HUDEP-2 (cell line): ENCODE measurements around the gene PRKCH.

Experiments used
- DNase-seq, 76 experiments: peaks; one replicate each; lab custom pipeline; 2025; ENCODE audit not compliant: unreplicated experiment in 76 of 76; lab: John Stamatoyannopoulos, UW

PRKCH gene

DNA sequence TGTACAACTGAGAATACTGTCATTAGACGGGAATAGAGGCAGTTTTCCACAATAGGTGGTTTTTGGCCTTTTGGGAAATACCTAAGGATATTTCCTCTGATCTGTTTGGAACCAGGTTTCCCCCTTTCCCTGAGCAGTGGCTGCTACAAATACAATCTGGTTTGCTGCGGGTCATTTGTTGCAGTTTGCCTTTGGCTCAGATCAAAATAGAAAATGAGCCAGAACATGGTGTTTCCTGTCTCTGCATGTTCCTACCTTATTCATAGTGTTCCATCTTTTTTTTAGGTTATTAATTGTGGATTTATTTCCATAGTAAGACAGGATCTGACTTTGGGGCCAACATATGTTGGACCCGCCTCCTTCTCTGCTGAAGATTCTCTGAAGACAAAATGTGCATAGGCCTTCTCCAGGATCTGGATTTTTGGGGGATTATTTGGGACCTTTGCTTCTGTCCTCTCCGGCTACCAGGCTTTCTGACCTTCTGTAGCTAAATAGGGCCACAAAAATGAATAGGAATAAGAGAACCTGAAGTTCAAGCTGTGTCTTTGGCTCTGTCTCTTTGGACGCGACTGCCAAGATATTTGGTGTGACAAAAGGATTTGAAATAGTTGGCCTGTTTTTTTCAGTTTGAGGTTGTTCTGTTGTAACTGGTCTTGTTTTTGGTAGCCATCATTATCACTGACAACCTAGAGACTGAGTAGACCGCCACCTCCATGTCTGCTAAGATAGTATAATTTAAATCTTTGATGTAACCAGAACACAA is 146.9 kb downstream of the PRKCH start:
- no peak for DNase-seq

DNA sequence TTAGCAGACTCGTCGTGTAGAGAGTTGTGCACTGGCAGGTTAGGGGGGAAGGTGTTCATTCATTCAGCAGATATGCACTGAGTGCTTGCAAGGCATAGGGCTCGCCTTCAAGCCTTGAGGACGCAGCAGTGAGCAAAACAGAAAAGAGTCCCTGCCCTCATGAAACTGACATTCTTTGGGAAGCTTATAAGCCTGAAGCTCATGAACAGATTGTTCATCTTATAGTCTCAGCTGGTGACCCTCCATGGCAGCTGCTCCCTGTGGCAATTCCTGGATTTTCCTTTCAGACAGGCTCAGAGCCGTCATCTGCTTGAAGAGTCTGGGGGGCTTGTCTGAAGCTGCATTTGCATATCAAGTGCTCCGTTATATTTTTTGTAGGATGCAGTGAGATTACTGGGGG is 148.4 kb downstream of the PRKCH start:
- DNase-seq = no peak

DNA sequence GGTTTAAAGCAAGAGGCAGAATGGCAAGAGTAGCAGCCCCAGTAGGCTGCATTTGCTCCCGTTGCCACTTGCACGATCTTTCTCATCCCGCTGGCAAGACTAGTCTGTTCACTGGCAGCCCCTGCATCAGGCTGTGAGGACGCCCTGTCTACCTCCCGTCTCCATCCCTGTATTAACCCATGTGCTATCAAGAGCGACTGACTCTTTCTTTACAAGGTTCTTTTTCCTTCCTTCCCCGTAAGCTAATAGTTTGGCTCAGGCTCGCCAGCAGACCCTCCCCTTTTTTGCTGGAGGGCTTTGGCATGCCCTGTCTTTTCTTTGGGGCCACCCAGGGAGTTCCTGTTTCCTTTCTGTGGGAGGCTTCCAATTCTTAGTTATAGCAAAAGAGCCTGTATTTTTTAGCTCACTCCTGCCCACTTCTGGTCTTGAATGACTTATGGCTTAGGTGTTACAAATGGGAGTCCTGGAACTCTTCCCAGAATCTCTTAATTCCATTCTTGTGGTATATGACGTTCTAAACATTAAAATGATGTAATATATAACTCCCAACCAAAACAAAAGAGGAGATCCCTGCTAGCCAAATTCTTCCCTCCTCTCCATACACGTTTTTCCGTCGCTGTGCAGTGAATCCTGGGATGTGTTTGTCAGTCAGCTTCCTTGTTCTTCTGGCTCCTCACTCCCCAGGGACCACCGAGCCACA is 149.0 kb downstream of the PRKCH start:
- no peak for DNase-seq

DNA sequence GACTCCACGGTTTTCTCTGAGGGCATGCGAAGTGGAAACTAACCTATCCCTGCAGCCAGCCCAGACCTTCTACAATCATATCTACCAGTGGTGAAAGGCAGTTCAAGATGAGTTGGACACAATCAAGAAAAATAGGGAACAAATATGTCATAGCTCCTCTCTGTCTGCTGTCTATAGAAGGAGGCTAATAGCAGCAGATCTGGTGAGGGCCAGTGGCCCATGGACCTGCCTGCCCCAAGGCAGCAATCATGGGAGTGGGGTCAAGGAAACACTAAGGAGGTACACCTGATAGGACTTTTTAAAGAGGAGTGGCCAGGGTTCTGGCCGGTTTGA is 149.5 kb downstream of the PRKCH start:
- DNase-seq = no peak

DNA sequence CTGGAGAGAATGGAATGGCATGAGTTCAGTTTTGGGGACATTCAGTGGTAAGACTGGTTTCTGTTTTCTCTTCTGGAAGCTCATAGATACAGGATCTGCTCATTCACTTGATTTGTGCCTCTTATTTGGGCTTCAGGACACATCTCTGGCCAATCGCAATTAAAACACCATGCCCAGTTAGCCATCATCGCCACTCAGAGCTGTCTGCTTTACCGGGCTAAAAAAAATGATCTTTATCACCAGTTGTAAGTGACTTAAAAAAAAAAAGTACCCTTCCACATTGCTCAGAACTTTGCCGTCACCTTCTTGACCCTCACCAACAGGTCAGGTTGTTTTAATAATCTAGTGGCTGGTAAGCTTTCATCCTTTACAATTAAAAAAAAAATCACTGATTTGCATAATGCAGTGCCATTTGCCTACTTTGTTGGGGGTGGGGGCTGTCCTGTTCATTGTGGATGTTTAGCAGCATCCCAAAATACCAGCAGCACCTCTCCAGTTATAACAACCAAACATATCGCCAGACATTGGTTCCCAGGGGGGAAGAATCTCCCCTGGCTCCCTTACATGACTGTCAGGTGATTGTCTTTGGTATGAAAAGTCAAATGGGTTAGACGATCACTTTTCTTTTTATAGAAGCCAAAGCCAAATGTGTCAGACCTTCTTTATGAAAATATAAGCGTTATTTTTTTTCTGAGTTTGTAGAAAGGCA is 150.1 kb downstream of the PRKCH start:
- DNase-seq = no peak

DNA sequence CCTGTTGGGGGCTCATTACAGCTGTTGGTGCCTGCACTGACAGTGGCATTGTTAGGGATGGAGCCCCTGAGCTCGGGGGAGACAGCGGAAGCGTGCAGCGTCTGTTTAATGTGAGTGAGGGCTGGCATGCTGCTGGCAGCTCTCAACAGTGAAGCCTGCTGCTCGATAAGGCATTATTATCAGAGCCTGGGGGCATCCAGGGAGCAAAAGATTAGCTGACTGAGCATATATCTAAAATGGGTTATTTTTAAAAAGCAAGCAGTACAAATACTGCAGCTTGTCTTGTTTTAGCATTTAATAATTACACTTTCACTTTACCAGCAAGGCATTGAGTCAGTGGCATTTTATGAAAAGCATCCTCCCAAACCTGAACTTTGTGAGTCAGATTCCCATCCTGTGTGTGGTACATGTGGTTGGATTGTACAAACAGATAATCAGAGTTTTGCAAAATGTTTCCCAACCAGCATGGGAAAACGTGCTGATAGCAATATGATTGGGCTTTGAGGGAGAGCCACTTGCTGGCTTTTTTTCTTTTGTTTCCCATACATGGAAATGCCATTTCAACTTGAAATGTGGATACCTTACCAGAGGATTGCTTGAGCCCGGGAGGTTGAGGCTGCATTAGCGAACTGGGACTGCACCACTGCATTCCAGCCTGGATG is 150.8 kb downstream of the PRKCH start:
- DNase-seq = peak in 32 of 76 experiments; percentile 2 to 45 (median 18)

DNA sequence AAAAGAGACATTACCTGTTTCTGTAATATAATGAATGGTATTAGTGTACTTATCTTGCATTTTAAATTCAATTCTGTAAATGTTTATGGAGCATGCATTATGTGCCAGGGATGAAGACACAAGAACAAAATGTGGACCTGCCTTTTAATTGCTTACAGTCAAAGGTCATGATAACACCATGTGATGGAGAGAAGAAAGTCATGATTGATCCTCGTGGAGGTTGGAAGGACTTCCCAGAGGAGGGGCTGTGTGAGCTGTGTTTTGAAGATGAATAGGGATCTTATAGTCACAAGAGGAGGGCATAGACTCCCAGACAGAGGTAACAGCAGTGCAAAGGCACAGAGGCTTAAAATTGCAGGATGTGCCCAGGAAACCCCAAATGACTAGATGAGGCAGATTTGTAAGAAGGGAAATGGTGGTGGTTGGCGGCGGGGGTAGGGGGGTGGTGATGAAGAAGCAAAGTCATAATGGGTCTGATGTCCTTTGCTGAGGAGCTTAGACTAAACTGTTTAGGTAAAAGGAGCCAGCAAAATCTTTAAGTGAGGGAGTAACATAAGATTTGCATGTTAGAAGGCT is 151.5 kb downstream of the PRKCH start:
- no peak for DNase-seq

DNA sequence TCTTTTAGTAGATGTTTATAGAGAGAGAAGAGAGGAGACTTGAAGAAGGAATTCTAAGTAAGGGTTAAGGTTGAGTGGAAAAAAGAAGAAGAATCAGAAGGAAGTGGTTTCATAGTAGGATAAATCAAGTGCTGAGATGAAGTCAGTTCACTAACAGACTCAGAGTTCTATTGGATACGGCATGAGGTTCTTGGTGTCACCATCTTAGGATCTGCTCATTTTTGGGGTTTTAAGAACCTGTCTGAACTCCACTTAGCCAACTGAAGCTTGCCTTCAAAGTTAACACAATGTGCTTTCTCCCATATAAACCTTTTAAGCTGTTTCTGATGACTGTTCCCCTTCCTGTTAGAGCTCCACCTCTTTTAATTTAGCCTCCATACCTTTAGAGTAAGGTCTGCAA is 152.6 kb downstream of the PRKCH start:
- no peak for DNase-seq

DNA sequence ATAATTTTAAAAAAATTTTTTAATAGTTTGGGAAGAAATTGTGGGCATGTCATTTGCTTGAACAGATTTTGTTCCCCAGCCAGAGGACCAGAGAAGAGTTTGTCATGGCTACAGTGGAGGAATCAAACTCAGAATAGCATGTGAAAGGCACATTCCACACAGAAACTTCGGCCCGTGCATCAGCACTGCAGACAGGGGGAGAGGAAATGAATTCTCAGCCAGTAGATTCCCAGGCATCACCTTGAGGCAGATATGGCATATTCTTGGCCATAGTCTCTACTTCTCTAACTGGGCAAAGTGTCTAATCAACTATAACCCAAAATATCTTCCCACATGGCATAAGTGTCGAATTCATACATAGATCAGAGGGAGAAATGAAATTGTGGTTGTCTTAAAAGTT is 153.3 kb downstream of the PRKCH start:
- no peak for DNase-seq

DNA sequence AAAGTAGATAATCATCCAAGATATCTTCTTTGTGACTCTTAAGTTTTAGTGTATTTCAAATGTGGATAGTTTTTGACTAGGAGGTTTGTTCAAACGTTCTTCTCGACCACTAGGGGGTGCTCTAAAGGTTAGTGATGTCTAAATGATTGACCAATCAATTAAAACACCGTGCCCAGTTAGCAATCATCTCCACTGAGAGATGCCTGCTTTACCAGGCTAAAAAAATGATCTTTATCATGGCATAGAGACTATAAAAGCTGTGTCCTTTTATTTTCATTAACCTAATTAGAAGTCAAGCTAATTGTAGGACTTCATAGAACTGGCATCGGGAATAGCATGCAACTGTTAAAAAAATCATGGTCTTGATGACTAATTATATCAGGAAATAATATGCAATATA is 153.9 kb downstream of the PRKCH start:
- peak in 24 of 76 experiments; percentile 3 to 66 (median 33) for DNase-seq

DNA sequence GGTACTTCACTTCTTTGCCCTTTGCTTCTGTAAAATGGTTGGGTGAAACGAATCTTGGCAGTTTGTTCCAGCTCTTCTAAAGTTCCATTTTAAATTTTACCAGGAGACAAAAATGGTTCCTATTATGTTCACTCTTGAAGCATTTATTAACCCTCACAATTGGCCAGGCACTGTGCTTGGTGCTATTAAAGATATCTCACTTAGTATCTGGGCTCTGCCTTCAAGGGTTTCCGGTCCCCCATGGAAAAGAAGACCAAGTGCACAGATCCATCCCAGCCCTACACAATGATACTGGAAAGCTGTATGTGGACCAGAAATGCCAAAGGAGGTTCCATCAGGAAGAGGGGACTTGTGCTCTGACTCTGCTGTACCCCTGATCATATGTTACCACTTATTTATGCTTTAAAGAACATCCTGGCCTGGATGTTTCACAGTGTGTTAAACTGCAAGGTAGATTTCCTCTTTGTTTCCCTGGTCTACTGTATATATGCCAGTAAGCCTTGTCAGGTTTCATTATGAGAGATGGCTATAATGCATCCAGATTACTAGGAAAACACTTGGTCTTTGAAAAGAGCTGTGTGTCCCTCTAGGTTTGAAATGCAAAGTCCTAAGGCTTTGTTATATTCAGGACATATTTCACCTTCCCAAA is 154.8 kb downstream of the PRKCH start:
- DNase-seq = no peak

DNA sequence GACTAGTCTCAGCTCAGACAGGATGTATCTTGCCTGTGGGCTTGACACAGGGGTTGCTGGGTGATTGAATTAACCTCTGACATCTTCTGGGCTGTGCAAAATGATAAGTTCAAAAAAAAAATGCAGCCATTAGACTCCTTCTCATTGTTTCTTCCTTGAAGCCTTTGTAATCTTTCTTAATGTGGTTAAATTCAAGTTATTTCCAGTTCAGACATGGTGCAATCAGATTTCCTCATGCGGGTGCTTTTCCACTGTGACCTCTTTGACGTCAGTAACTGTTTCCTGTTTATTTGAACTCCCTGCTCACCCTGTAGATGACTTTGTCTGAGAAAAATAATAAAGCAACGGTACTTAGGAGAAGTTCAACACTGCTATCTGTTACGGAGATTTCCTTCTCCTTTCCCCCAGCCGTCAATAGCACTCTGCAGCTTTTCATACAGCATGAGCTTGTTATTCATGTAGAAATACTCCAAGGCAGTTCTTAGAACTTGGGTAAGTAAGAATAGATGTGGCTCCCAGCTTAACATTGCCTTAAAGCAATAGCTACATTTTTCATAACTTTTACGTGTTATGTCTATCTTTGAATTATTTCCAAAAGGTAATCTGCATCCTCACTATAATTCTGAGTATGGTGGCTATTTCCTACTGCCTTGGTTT is 155.5 kb downstream of the PRKCH start:
- DNase-seq = peak in 1 of 76 experiments; percentile 11

DNA sequence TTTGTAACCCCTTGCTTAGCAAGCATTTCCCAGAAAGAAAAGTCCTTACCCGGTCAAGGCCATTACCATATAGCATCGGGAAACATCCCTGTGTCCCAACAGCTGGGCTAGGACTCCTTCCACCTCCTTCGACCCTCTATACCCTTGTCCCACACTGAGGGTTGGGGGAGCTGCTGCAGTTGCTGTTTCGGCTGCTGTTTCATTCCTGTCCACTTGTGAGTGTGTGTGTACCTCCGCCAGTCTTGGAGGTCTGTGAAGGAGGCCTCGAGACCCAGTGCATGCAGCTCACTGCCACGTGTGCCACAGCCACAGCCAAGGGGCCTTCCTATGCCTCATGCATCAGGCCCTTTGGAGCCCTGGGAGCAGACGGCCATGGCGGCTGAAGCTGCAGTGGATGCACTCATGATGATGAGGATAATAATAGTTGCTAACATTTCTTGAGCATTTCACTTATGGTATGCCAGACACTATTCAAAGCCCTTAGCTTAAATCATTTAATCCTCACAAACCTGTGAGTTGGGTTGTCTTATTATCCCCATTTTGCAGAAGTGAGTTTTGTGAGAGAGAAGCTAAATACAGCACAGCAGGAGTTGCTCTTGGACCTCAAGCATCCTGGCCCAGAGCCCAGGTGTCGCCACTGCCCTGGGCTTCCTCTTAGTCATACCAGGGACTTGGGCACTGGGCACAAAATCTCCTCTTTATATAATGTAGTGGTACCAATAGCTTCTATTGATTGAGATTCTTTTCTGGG is 156.5 kb downstream of the PRKCH start:
- DNase-seq = no peak

DNA sequence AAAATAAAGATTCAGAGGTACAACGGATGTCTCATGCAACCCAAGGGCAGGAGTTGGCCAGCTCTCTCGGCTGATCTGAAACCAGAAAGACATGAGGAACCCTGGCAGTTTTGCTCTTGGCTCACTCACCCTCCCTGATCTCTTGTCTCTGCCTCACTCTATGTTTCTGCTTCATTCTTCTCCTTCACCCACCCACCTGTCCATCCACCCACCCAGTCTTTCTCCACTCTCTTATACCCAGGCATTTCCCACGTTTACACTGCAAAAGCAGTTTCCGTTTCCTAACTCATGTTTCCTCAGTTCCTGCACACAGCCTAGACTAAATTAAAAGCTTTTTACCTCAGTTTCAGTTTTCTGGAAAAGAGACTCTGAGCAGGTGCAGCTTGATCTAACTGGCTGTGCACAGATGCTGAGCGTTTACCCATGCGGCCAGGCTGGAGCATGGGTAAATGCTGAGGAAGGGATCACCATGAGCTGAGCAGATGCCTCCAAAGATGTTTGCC is 157.6 kb downstream of the PRKCH start:
- no peak for DNase-seq

DNA sequence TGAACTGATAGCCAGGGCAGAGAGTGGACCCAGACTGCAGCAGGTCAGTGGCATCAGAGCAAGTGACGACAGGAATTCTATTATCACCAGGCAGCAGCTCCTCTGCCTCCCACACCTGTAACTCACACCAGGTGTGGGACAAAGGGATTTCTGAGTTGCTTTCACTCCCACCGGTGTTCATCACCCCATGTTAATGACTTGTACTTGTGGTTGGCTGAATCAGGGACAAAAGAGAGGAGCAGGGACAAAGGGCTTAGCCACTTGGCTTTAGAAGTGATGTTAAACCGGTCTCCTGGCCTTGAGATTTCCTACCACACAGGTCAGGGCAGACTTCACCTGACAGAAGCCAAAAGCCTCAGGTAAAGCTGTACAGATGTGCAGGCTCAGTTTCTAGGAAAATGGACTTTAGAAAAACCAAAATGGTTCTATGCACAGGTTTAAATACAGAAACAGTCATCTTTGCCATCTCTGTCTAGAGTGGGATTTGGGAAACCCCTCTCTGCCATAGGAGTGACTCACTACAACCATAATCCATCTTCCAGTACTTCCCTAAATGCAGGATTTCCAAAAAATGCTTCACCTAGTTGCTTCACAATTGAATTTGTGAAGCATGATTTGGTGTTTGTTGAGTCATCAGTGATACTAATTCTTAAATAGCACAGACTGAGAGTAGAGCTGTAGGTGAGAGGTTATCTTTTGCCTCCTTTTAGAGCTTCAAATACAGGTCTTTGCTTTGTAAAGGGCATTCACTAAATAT is 158.5 kb downstream of the PRKCH start:
- DNase-seq = no peak

DNA sequence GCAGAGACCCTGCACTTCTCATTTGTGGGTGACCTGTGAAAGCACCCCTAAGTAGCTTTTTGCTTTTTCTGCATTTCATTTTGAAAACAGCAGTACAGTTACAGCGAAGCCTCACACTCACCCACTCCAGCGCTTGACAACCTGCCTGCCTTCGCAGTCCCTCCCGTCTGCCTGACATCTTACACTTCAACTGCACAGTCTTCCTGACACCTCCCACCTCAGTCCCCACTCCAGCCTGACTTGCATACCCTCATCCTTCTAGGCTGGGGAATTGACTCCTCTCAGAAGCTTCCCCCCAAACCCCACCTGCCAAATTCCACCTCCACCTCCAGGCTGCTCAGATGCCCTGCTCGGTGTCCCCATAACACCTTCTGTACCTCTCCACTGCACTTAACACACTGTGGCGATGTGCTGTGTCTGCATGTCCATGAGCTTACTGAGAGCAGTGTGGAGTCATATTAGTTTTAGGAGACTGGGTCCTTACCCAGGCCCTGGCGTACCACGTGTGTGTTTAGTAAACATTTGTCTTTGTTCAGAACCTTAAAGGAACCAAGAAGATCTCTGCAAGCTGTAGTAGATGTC is 159.4 kb downstream of the PRKCH start:
- DNase-seq = no peak

DNA sequence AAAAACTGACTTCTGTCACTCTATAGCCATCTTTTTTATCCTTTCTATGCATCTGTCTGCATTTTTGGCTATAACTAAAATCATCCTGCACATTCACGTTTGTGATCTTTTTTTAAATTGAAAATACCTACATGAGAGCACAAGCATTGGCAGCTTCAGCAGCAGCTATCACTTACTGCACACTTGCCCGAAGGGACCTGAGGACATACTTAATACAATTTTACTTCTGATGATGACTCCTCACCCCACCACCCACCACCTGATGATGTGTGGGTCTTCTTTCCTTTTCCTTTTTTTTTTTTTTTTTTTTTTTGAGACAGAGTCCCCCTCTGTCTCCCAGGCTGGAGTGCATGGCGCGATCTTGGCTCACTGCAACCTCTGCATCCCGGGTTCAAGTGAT is 160.3 kb downstream of the PRKCH start:
- DNase-seq = no peak
